Parathyroid adenoma (tissue), 2 donors: ENCODE data around the gene MAPK13.

Experiments used
- H2AFZ ChIP-seq: fragments of 300-600 bp; sonication (generic); one replicate; pipeline ENCODE4 v1.7.0; 2017; ENCODE audit warnings: antibody characterized with exemption, mild to moderate bottlenecking
- H3K27ac ChIP-seq: fragments of 300-600 bp; sonication (generic); one replicate; pipeline ENCODE4 v1.7.0; 2017
- H3K27me3 ChIP-seq: fragments of 300-600 bp; sonication (generic); one replicate; pipeline ENCODE4 v1.7.0; 2017; ENCODE audit warnings: low read length; ENCODE audit not compliant: control insufficient read depth, insufficient read depth
- H3K36me3 ChIP-seq: fragments of 300-600 bp; sonication (generic); one replicate; pipeline ENCODE4 v1.7.0; 2017; ENCODE audit warnings: low read length; ENCODE audit not compliant: control insufficient read depth, insufficient read depth
- H3K4me1 ChIP-seq: fragments of 300-600 bp; sonication (generic); one replicate; pipeline ENCODE4 v1.7.0; 2017; ENCODE audit warnings: control low read depth
- H3K4me2 ChIP-seq: fragments of 300-600 bp; sonication (generic); one replicate; pipeline ENCODE4 v1.7.0; 2017; ENCODE audit warnings: low read length
- H3K4me3 ChIP-seq: fragments of 300-600 bp; sonication (generic); one replicate; pipeline ENCODE4 v1.7.0; 2017; ENCODE audit warnings: low read depth, low read length
- H3K79me2 ChIP-seq: fragments of 300-600 bp; sonication (generic); one replicate; pipeline ENCODE4 v1.7.0; 2017; ENCODE audit warnings: control low read depth
- H3K9ac ChIP-seq: fragments of 300-600 bp; sonication (generic); one replicate; pipeline ENCODE4 v1.7.0; 2017; ENCODE audit warnings: mild to moderate bottlenecking
- H3K9me3 ChIP-seq: fragments of 300-600 bp; sonication (generic); one replicate; pipeline ENCODE4 v1.7.0; 2017; ENCODE audit warnings: low read length; ENCODE audit not compliant: control insufficient read depth
- CTCF ChIP-seq: fragments of 300-600 bp; sonication (generic); IDR thresholded peaks from one replicate; pipeline ENCODE4 v1.7.0; 2017; ENCODE audit warnings: antibody characterized with exemption, mild to moderate bottlenecking
- donor health status: primary hyperparathyroidism.

Gene MAPK13

DNA sequence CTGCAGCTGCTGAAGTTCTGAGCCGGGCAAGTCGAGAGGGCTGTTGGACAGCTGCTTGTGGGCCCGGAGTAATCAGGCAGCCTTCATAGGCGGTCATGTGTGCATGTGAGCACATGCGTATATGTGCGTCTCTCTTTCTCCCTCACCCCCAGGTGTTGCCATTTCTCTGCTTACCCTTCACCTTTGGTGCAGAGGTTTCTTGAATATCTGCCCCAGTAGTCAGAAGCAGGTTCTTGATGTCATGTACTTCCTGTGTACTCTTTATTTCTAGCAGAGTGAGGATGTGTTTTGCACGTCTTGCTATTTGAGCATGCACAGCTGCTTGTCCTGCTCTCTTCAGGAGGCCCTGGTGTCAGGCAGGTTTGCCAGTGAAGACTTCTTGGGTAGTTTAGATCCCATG lies 21.2 kb upstream of the MAPK13 start:
- H3K36me3 ChIP-seq = no peaks in the 10 kb centered on the region
- no peak overlapping the region for H2AFZ ChIP-seq
- no peak overlapping the region for H3K27ac ChIP-seq
- no peaks in the 10 kb centered on the region for H3K4me1 ChIP-seq
- H3K9me3 ChIP-seq = no peaks in the 10 kb centered on the region
- H3K4me2 ChIP-seq = no peak overlapping the region
- H3K4me3 ChIP-seq = no peak overlapping the region
- no peak overlapping the region for H3K9ac ChIP-seq
- no peak for TF ChIP-seq CTCF
- H3K79me2 ChIP-seq = peaks cover 11% of the 10 kb centered on the region
- no peaks in the 10 kb centered on the region for H3K27me3 ChIP-seq

DNA sequence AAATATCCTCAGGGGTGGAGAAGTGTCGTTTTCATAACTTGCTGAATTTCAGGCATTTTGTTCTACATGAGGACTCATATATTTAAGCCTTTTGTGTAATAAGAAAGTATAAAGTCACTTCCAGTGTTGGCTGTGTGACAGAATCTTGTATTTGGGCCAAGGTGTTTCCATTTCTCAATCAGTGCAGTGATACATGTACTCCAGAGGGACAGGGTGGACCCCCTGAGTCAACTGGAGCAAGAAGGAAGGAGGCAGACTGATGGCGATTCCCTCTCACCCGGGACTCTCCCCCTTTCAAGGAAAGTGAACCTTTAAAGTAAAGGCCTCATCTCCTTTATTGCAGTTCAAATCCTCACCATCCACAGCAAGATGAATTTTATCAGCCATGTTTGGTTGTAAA lies 20.3 kb upstream of the MAPK13 start:
- no peaks in the 10 kb centered on the region for H3K4me1 ChIP-seq
- no peak for TF ChIP-seq CTCF
- no peak overlapping the region for H3K27ac ChIP-seq

GRCh38 chr6:36110863-36111262 lies 19.4 kb upstream of the MAPK13 start:
- no peak overlapping the region for H3K4me2 ChIP-seq
- no peaks in the 10 kb centered on the region for H3K36me3 ChIP-seq
- H3K4me3 ChIP-seq = no peak overlapping the region
- H3K9me3 ChIP-seq = no peaks in the 10 kb centered on the region
- peaks cover 2% of the 10 kb centered on the region for H3K79me2 ChIP-seq
- H3K4me1 ChIP-seq = no peaks in the 10 kb centered on the region
- TF ChIP-seq CTCF = no peak
- H2AFZ ChIP-seq = no peak overlapping the region
- no peaks in the 10 kb centered on the region for H3K27me3 ChIP-seq
- no peak overlapping the region for H3K27ac ChIP-seq
- no peak overlapping the region for H3K9ac ChIP-seq

More for the DNA sequence above, 20.3 kb upstream of the MAPK13 start:
- H3K4me2 ChIP-seq = no peak overlapping the region
- H3K9ac ChIP-seq = no peak overlapping the region
- H3K79me2 ChIP-seq = peaks cover 4% of the 10 kb centered on the region
- no peak overlapping the region for H2AFZ ChIP-seq
- H3K4me3 ChIP-seq = no peak overlapping the region
- no peaks in the 10 kb centered on the region for H3K36me3 ChIP-seq
- H3K9me3 ChIP-seq = no peaks in the 10 kb centered on the region
- H3K27me3 ChIP-seq = no peaks in the 10 kb centered on the region

DNA sequence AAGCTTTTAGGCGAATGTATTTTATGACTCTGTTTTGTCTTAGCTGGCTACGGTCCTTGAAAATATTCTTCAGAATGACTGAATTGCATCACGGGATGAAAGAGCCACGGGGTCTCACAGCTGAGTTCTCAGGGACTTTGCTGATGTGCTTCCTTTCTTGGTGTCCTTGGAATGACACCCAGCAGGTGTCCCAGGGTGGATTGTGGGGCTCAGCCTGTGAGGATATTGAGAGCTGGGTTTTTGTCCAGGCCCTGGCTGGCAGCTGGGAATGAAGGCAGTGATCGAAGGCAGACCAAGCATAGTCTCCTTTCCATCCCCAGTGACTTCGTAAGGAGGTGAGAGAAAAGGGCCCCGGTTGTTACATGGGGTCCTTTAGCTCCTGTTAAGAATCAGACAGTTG lies 18.8 kb upstream of the MAPK13 start:
- H3K36me3 ChIP-seq = no peaks in the 10 kb centered on the region
- H3K4me2 ChIP-seq = no peak overlapping the region
- H3K27me3 ChIP-seq = no peaks in the 10 kb centered on the region
- H3K4me1 ChIP-seq = no peaks in the 10 kb centered on the region
- no peaks in the 10 kb centered on the region for H3K9me3 ChIP-seq
- H3K4me3 ChIP-seq = no peak overlapping the region
- H3K27ac ChIP-seq = no peak overlapping the region
- H3K79me2 ChIP-seq = no peaks in the 10 kb centered on the region
- no peak for TF ChIP-seq CTCF
- H2AFZ ChIP-seq = no peak overlapping the region
- H3K9ac ChIP-seq = no peak overlapping the region

DNA sequence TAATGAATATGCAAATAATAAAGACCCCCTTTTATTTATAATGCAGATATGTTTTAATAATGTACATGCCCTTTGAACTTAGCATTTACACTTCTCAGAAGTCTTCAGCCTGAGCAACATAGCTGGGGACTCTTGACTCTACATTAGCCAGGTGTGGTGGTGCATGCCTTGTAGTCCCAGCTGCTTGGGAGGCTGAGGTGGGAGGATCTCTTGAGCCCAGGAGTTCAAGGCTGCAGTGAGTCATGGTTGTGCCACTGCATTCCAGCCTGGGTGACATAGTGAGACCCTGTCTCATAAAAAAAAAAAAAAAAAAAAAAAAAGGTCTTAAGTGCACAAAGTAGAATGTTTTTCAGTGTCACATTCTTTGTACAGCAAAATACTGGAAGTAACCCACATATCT lies 17.3 kb upstream of the MAPK13 start:
- H3K79me2 ChIP-seq = no peaks in the 10 kb centered on the region
- H3K4me2 ChIP-seq = no peak overlapping the region
- no peak overlapping the region for H3K4me3 ChIP-seq
- no peak overlapping the region for H3K27ac ChIP-seq
- H3K27me3 ChIP-seq = no peaks in the 10 kb centered on the region
- H3K9me3 ChIP-seq = no peaks in the 10 kb centered on the region
- no peaks in the 10 kb centered on the region for H3K36me3 ChIP-seq
- H2AFZ ChIP-seq = no peak overlapping the region
- H3K9ac ChIP-seq = no peak overlapping the region
- no peak for TF ChIP-seq CTCF
- no peaks in the 10 kb centered on the region for H3K4me1 ChIP-seq
